Mesenchymal stem cell (in vitro differentiated cells and primary cell): ENCODE results near the gene EMP2.

Experiments
- DNase-seq: peaks from one replicate; pipeline ENCODE4 v3.0.0-alpha.2; 2013
- H2AFZ ChIP-seq: one replicate; pipeline ENCODE4 v1.6.1; 2013; ENCODE audit warnings: low read depth, mild to moderate bottlenecking, control low read depth, inconsistent platforms, low read length, moderate library complexity
- H2AK5ac ChIP-seq: 2 replicates; pipeline ENCODE4 v1.6.1; 2013; ENCODE audit warnings: low read length, moderate library complexity, mild to moderate bottlenecking, inconsistent platforms; ENCODE audit not compliant: severe bottlenecking
- H2BK120ac ChIP-seq: one replicate; pipeline ENCODE4 v1.6.1; 2013; ENCODE audit warnings: low read depth, mild to moderate bottlenecking, inconsistent platforms, low read length, moderate library complexity
- H2BK12ac ChIP-seq, 2 experiments: one replicate each; pipeline ENCODE4 v1.6.1; 2013; ENCODE audit warnings: inconsistent platforms in 2 of 2, low read length in 2 of 2, mild to moderate bottlenecking in 2 of 2, moderate library complexity in 2 of 2, control low read depth in 1 of 2
- H2BK15ac ChIP-seq: one replicate; pipeline ENCODE4 v1.6.1; 2013; ENCODE audit warnings: mild to moderate bottlenecking, low read depth, inconsistent platforms; ENCODE audit not compliant: poor library complexity, severe bottlenecking
- H2BK5ac ChIP-seq: 2 replicates; pipeline ENCODE4 v1.6.1; 2013; ENCODE audit warnings: low read depth, mild to moderate bottlenecking, low read length, control low read depth, inconsistent platforms; ENCODE audit not compliant: poor library complexity, severe bottlenecking
- H3K14ac ChIP-seq, 2 experiments: one replicate each; pipeline ENCODE4 v1.6.1; 2013; ENCODE audit warnings: inconsistent platforms in 2 of 2, low read length in 2 of 2, control low read depth in 1 of 2, mild to moderate bottlenecking in 1 of 2, moderate library complexity in 1 of 2
- H3K18ac ChIP-seq, 2 experiments: one replicate each; pipeline ENCODE4 v1.6.1; 2013; ENCODE audit warnings: inconsistent platforms in 2 of 2, low read length in 2 of 2, control low read depth in 1 of 2, low read depth in 1 of 2, mild to moderate bottlenecking in 1 of 2
- H3K23ac ChIP-seq, 2 experiments: one replicate each; pipeline ENCODE4 v1.6.1; 2013; ENCODE audit warnings: inconsistent platforms in 2 of 2, low read length in 2 of 2, mild to moderate bottlenecking in 2 of 2, moderate library complexity in 2 of 2, control low read depth in 1 of 2
- H3K27ac ChIP-seq: 2 replicates; pipeline ENCODE4 v1.5.1; 2013; ENCODE audit warnings: mild to moderate bottlenecking, moderate library complexity, low read length, control low read depth, inconsistent platforms; ENCODE audit not compliant: poor library complexity, severe bottlenecking
- H3K27me3 ChIP-seq, 2 experiments: 2 replicates each; pipeline versions ENCODE4 v1.6.1 to v1.7.0; 2013; ENCODE audit warnings: low read length in 2 of 2, mild to moderate bottlenecking in 2 of 2, moderate library complexity in 2 of 2, control low read depth in 1 of 2, inconsistent platforms in 1 of 2; ENCODE audit not compliant: control insufficient read depth in 1 of 2, insufficient read depth in 1 of 2
- H3K36me3 ChIP-seq, 2 experiments: 2 replicates each; pipeline versions ENCODE4 v1.6.1 to v1.7.0; 2013; ENCODE audit warnings: low read length in 2 of 2, control low read depth in 1 of 2, inconsistent platforms in 1 of 2, low read depth in 1 of 2, mild to moderate bottlenecking in 1 of 2; ENCODE audit not compliant: insufficient read depth in 2 of 2, control insufficient read depth in 1 of 2
- H3K4ac ChIP-seq, 2 experiments: one replicate each; pipeline ENCODE4 v1.6.1; 2013; ENCODE audit warnings: inconsistent platforms in 2 of 2, low read length in 2 of 2, mild to moderate bottlenecking in 2 of 2, moderate library complexity in 2 of 2, control low read depth in 1 of 2, low read depth in 1 of 2
- H3K4me1 ChIP-seq: 2 replicates; pipeline ENCODE4 v1.6.1; 2013; ENCODE audit warnings: low read depth, low read length, control low read depth; ENCODE audit not compliant: control insufficient read depth, insufficient read depth
- H3K4me2 ChIP-seq: 2 replicates; pipeline ENCODE4 v1.6.1; 2013; ENCODE audit warnings: low read length, mild to moderate bottlenecking, inconsistent platforms; ENCODE audit not compliant: poor library complexity, severe bottlenecking
- H3K4me3 ChIP-seq, 2 experiments: 2 replicates each; pipeline versions ENCODE4 v1.5.1 to v1.7.0; 2013; ENCODE audit warnings: low read length in 2 of 2, mild to moderate bottlenecking in 2 of 2, control low read depth in 1 of 2, low read depth in 1 of 2; ENCODE audit not compliant: insufficient read depth in 1 of 2
- H3K79me1 ChIP-seq: replicated peaks from 2 replicates; pipeline ENCODE4 v1.6.1; 2013; ENCODE audit warnings: mild to moderate bottlenecking, control low read depth, low read length, inconsistent platforms; ENCODE audit not compliant: poor library complexity, severe bottlenecking
- H3K9ac ChIP-seq: 2 replicates; pipeline ENCODE4 v1.7.0; 2013; ENCODE audit warnings: mild to moderate bottlenecking, low read length, moderate library complexity
- H3K9me3 ChIP-seq: 2 replicates; pipeline ENCODE4 v1.7.0; 2013; ENCODE audit warnings: mild to moderate bottlenecking, low read length; ENCODE audit not compliant: control insufficient read depth
- H4K8ac ChIP-seq: one replicate; pipeline ENCODE4 v1.6.1; 2013; ENCODE audit warnings: inconsistent platforms, mild to moderate bottlenecking, low read length, moderate library complexity
- H4K91ac ChIP-seq: one replicate; pipeline ENCODE4 v1.6.1; 2013; ENCODE audit warnings: mild to moderate bottlenecking, low read length, inconsistent platforms
- WGBS: methylation state at CpG from one replicate; pipeline ENCODE4 v1.1.7; 2013; ENCODE audit warnings: mixed read lengths; 5-methylcytosine and 5-hydroxymethylcytosine counted together

Gene EMP2

GRCh38 chr16:10619271-10619849 lies 39.0 kb upstream of the EMP2 start:
- H3K27me3 ChIP-seq: peaks cover 14 to 35% of the 10 kb centered on the region in 2 experiments
- no peak overlapping the region for H2AFZ ChIP-seq
- no peaks in the 10 kb centered on the region for H3K79me1 ChIP-seq
- DNase-seq: no peak
- H3K36me3 ChIP-seq: no peaks in the 10 kb centered on the region
- 35% methylated on average over 10 of the region's 25 CpGs for WGBS
- no peak overlapping the region for H2BK120ac ChIP-seq
- H4K91ac ChIP-seq: no peak overlapping the region
- no peak overlapping the region for H3K27ac ChIP-seq
- H3K4me3 ChIP-seq: peak overlapping the region in 1 of 2 experiments; percentile 32
- no peak overlapping the region for H2AK5ac ChIP-seq
- H3K4me2 ChIP-seq: no peak overlapping the region
- no peak overlapping the region for H2BK12ac ChIP-seq
- H2BK15ac ChIP-seq: no peak overlapping the region
- no peak overlapping the region for H3K4ac ChIP-seq
- H3K18ac ChIP-seq: no peak overlapping the region
- no peak overlapping the region for H2BK5ac ChIP-seq
- H3K9me3 ChIP-seq: no peaks in the 10 kb centered on the region
- H3K23ac ChIP-seq: no peak overlapping the region
- H3K14ac ChIP-seq: no peak overlapping the region
- H4K8ac ChIP-seq: no peak overlapping the region
- H3K4me1 ChIP-seq: no peaks in the 10 kb centered on the region
- no peak overlapping the region for H3K9ac ChIP-seq

GRCh38 chr16:10618710-10619209 lies 38.4 kb upstream of the EMP2 start:
- no peak for DNase-seq
- Histone ChIP-seq H3K4ac (no peak overlapping the region), H3K9ac (no peak overlapping the region), H3K27ac (no peak overlapping the region), H3K36me3 (no peaks in the 10 kb centered on the region), H3K23ac (no peak overlapping the region), H2BK12ac (no peak overlapping the region), H3K4me2 (no peak overlapping the region), H2AFZ (no peak overlapping the region), H2BK5ac (no peak overlapping the region), H2AK5ac (no peak overlapping the region), H4K8ac (no peak overlapping the region), H3K4me1 (no peaks in the 10 kb centered on the region), H3K9me3 (no peaks in the 10 kb centered on the region), H4K91ac (no peak overlapping the region), H2BK120ac (no peak overlapping the region), H3K27me3 (peaks cover 14 to 35% of the 10 kb centered on the region in 2 experiments), H3K14ac (no peak overlapping the region), H3K79me1 (no peaks in the 10 kb centered on the region), H3K4me3 (peak overlapping the region in 1 of 2 experiments; percentile 32), H3K18ac (no peak overlapping the region), H2BK15ac (no peak overlapping the region)
- WGBS: 56% methylated on average over 13 of the region's 13 CpGs

- no peak overlapping the region for H4K8ac ChIP-seq
- no peaks in the 10 kb centered on the region for H3K79me1 ChIP-seq
- no peak overlapping the region for H3K4me3 ChIP-seq
- H3K36me3 ChIP-seq: no peaks in the 10 kb centered on the region
- H3K27me3 ChIP-seq: peaks cover 14 to 35% of the 10 kb centered on the region in 2 experiments
- no peaks in the 10 kb centered on the region for H3K4me1 ChIP-seq
- no peak overlapping the region for H3K27ac ChIP-seq
- no peak overlapping the region for H2AFZ ChIP-seq
- no peak overlapping the region for H3K23ac ChIP-seq
- no peak overlapping the region for H4K91ac ChIP-seq
- no peak overlapping the region for H3K18ac ChIP-seq
- H3K14ac ChIP-seq: no peak overlapping the region
- no peaks in the 10 kb centered on the region for H3K9me3 ChIP-seq
- H3K9ac ChIP-seq: no peak overlapping the region
- H2BK12ac ChIP-seq: no peak overlapping the region
- no peak overlapping the region for H2BK120ac ChIP-seq
- no peak overlapping the region for H3K4ac ChIP-seq
- WGBS: 75% methylated on average over 9 of the region's 12 CpGs
- H2BK5ac ChIP-seq: no peak overlapping the region
- H2BK15ac ChIP-seq: no peak overlapping the region
- no peak overlapping the region for H2AK5ac ChIP-seq
- no peak overlapping the region for H3K4me2 ChIP-seq
- DNase-seq: no peak
These were observed 37.4 kb upstream of the EMP2 start for GRCh38 chr16:10617662-10618420.

- H2BK5ac ChIP-seq: no peak overlapping the region
- peaks cover 14 to 35% of the 10 kb centered on the region in 2 experiments for H3K27me3 ChIP-seq
- no peak overlapping the region for H3K9ac ChIP-seq
- no peak overlapping the region for H3K4me3 ChIP-seq
- no peaks in the 10 kb centered on the region for H3K4me1 ChIP-seq
- no peak overlapping the region for H4K91ac ChIP-seq
- H3K4ac ChIP-seq: no peak overlapping the region
- no peak overlapping the region for H2BK12ac ChIP-seq
- no peaks in the 10 kb centered on the region for H3K79me1 ChIP-seq
- no peak overlapping the region for H2AK5ac ChIP-seq
- H3K14ac ChIP-seq: no peak overlapping the region
- no peaks in the 10 kb centered on the region for H3K9me3 ChIP-seq
- H2AFZ ChIP-seq: no peak overlapping the region
- no peaks in the 10 kb centered on the region for H3K36me3 ChIP-seq
- H3K27ac ChIP-seq: no peak overlapping the region
- no peak for DNase-seq
- no peak overlapping the region for H3K4me2 ChIP-seq
- no peak overlapping the region for H2BK120ac ChIP-seq
- no peak overlapping the region for H4K8ac ChIP-seq
- H2BK15ac ChIP-seq: no peak overlapping the region
- 37% methylated on average over 10 of the region's 14 CpGs for WGBS
- no peak overlapping the region for H3K18ac ChIP-seq
- H3K23ac ChIP-seq: no peak overlapping the region
These were observed 36.6 kb upstream of the EMP2 start for GRCh38 chr16:10616756-10617640.
